DMS 273 (cell line): ENCODE measurements around the gene NIN.
A peak's percentile ranks its signal among the peaks of the same experiment; 100 is the strongest.

Experiments
- DNase-seq: peaks from one replicate; lab custom pipeline; 2025; ENCODE audit not compliant: unreplicated experiment; lab: John Stamatoyannopoulos, UW

The NIN gene

DNA sequence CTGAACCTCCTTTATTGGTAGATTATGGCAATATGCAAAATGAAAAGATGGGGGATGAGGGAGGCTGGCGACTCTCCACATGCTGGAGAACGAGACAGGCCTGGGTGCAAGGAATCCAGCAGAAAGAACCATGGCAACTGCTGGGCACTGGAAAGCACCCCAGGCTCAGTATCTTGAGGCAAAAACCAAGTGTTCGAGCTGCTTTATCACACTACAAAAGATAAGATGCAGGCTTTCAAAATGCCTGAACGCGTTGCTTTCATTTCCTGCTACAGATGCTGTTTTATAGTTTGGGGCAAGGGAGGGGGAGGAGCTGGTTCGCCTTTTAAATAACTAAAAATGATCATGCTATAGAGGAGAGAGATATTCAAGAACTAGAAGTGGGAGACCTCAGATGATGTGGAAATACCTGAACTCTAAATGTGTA, 38.9 kb downstream of the NIN start:
- no peak for DNase-seq

DNA sequence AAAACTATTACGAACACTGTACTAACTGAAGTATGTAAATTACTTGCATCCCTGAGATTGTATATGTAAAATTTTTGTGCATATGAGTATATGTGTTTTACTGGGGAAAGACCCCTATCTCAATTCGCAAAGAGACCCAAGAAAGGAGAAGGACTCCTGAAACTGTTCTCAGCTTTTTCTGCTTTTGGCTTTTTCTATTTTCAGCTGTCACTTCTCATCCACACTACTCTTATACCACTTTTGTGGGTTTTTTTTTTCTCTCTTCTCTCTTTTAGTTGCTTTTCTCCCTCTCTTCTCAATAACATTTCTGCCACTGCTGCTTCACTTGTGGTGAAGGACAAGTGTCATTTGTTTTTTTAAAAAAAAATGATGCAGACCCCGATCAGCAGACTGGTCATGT, 39.8 kb downstream of the NIN start:
- DNase-seq = no peak

DNA sequence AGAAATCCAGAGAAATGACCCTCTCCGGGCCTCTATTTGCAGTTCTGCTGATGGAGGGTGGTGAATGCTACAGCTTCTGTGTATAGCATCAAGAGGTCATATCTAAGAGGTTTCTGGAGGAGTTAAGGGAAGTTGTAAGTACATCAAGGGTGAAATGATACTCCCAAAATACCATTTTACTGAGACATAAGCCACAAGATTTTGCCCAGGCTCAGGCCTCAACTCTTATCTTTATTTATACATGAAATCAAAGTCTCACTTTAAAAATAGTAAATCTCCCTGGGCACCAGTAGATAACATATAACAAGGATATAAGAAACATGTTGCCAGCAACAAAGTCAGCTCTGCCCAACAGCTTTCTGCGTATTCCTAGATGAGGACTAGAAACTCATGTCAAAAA, 40.4 kb downstream of the NIN start:
- DNase-seq = no peak

DNA sequence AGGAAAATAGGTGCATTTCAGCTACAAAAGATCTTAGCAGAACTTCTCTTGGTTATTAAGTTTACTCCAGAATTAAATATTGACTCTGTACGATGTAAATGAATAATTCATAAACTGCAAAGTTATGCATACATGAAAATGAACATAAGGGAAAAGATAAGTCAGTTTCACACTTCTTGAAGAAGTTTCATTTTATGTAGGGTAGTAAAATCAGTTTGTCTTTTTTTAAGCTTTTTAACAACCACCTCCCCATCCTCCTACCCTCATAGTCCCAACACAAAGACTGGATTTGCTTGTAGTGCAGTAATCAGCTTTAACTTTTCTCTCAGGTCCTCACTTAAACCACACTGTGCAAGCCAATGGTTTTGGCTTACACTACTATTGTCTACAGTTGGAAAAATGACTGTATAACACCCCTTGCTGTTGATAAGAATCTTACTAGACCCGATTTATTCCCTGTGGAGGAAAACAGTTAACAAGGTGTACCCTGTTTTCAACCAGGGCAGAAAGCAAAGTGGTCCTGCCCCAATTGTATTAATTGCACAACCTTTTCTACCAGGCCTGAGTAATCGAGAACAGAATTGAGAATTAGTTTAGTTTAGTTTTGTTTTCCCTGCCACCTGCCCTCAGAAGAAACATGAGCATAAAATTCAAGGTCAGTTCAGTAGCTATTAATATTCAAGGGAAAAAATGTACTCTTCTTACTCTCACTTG, 44.1 kb downstream of the NIN start:
- no peak for DNase-seq

DNA sequence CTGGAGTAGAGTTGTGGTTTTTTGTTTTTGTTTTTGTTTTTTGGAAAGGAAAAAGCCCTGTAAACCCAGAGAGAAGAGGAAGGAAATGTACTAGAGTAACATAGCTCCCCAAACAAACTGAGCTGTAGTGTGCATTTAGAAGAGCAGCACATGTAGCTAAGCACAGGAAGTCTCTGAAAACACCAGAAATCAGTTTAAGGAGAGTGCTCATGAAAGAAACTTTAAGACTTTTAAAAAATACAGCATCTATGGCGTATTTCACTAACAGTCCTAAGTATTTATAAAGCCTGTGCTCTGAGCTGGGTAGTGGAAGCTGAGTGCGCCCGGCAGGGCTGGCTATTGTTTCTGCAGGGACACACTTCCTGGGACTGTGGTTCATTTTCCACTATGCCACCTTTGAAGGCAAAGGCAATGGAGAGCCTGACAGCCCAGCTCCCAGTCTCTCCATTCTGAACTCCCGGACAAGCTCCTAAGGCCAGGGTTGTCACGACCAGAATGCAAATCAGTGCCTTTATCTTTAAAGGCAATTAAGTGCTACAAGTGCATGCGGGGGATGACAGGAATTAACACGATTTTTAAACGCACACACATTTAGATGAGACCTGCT, 45.4 kb downstream of the NIN start:
- no peak for DNase-seq

DNA sequence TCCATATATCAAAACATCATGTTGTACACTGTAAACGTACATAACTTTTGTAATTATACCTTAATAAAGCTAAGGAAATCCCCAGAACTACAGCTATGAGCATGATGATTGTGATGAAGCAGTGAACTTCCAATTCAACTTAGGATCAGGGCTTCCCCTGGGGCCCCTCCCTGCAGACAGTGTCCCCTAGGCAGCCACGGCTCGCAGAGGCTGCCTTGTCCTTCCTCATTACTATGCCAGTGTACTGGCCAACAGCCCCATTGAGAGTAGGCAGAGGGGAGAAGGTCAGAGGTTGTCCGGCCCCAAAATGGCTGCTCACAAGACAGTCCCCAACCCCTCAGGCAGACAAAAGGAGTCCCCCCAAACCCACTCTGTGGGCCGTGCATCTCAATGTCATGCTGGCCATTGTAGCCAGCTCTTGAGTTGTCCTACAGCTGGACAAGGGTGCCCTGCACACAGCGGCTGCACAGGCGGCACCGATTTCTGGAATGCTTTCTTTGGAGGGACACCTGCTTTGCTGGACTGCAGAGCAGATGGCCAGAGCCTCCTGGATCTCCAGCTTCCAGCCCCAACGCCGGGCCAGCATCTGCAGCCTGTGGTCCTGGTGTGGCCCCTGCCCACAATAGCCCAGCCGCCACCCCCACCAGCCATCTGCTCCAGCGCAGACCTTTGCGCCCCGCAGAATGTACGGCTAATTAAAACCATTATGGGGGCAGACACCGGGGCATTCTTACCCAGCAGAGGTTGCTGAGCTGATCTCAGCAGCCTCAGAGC, 46.1 kb downstream of the NIN start:
- DNase-seq = peak; percentile 21

DNA sequence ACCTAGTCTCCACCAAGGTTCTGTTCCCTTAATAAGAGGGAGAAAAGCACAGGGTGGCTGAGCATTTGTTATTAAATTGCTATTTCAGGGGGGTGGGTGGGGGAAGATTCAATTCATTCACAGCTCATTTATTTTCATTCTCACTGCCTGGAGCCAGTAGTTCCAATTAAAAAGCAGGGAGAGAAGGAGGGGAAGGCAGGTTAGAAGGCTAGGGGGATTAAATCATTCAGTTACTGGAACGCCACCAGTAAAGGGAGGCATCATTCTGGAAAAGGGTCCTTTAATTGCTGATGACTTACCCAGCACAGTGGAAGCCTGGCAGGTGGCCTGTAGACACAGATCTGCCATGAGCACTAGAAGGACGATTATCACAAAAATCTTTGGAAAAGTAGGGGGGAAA, 47.4 kb downstream of the NIN start:
- no peak for DNase-seq

DNA sequence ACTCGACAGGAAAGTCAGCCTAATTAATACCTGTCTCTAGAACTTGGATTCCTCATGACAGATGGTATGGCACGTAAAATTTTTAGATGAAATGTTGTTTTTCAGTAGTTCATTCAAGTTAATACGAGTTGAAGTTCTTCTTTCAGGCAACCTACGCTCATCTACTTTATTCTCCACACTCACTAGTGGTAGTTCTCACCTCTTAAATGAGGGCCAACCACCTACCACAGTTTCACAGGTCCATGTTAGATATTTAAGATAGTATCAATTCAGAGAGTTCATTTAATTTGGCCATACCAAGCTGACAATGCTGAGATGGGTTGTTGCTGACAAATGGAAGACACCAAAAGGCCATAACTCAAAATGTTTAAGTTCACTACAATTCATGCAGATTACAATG, 50.6 kb downstream of the NIN start:
- DNase-seq = no peak

DNA sequence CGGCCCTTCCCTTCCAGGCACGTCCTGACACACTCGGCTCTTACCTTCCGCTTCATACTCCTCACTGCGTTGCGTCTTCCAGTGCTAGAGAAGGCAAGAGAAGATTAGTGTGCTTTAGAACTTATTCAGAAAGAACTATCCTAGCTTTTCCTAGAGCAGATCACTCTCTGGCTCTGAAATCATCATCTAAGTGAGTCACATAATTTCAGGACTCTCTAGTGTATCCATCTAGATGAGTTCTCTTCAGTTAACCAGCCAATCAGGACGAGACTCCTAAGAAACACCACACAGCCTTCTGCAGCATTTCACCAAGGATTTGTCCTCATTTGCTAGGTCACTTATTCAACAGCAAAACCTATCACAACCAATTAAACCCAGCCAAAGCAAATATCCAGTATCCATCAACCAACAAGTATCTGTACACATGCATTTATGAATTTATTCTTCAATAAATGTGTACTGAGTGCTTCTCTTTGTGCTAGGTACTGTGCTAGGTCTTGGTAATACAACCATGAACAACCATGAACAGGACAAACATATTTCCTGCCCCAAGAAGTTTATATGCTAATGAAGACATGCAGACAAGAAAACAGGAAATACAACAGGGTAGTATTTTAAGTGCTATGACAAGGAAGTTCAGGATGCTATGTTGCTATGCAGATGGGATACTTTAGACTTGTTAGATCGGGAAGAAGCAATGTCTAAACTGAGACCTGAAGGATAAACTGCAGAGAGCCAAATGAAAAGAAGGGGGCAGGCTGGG, 52.1 kb downstream of the NIN start:
- no peak for DNase-seq

DNA sequence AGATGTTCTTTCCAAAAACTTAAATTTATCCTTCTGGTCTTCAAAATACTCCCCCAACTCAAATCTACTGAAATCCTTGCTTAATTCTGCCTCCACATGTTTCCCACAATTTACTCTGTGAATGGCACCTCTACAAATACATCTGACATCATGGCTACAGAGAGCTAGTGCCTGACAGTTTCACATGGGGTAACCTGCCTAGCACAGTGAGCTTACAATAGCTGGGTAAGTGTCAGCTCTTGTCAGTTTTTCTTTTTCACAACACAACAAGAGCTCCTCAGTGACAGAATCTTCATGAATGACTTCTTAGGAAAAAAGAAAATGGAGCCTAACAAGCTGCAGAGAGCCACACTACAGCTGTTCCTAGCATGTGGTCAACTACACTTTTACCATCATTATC, 54.4 kb downstream of the NIN start:
- no peak for DNase-seq

DNA sequence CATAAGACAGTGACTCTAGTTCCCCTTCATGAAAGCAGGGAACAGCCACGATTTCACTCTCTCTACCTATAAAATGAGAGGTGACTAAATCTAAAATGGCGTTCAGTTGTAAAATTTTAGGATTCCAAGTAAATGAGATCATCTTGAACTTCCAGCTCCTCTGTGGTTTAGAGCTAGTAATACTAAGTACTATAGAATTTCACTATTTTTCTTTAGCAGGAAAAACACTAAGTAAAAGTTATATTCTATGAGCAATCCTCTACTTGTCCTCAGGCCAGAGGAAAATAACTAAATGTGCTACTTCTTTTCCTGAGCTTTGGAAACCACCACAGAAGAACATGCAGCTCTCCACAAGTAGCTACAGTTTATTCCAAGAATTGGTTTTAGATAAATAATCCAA, 55.6 kb downstream of the NIN start:
- DNase-seq = no peak

DNA sequence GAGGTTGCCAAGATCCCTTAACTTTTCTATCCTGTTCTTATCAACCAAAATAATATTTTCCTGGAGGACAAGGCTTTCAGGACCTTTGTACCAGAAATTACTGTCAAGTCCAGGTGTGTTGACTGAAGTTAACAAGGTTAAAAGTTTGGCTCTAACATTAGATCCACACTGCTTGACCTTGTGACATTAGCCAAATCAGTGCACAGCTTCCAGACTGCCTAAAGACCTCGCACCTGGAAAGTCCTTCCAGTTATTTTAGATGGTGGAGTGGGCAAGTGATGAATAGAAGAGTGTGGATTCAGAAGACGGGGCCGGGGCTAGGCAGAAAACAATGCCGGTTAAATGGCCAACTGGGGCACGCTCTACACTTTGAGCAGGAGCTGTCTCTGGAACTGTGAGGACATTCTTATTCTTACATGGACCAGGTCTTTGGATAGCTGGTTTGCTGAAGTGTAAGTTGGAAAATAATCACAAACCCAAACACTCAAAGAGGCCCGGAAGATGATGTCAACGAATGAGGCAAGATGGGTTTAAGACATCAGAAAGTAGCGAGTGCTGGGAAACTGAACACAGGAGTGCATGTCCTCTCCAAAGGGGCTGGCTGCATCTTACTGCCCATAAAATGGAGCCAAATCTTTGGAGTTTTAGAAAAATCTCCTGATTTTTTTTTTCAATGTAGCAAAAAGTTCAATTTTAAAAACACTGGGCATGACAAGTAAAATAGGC, 56.3 kb downstream of the NIN start:
- DNase-seq = no peak

DNA sequence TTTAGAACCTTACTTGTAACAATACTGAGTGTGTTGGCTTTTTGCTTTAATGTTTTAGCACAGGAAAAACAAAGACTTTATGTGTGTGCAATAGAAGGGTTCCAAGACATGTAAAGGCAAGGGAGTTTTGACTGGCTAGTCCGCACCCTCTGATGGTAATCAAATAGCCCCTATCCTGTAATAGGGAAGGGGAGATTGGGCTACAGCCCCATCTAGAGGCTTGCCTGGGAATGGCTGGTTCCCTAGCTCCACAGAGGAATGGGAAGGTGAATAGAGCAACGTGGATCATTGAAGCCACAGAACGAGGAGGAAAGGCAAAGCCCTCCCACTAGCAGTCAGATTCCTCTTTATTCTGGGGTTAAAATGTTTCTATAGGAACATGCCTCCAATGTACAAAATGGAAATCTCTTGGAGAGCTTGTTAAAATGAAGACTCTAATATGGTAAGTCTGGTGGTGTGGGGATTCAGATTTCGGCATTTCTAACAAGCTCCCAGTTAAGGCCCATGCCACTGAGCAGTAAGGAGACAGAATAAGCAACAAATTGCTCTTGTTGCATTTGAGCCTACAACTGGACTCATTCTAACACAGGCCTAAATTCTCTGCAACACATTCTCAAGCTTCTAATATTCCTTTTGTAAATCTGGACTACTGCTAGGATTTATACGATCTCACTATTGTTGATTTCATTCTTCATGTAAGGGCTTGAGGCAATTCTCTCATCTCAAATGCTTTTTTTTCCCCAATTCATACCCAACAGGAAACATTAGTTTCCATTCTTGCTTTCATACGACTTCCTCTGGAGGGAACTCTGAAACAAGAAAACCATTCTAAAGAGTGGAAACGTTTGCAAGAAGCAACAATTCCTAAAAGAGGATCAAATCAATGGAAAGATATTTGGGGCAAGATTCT, 57.1 kb downstream of the NIN start:
- DNase-seq = peak; percentile 79

DNA sequence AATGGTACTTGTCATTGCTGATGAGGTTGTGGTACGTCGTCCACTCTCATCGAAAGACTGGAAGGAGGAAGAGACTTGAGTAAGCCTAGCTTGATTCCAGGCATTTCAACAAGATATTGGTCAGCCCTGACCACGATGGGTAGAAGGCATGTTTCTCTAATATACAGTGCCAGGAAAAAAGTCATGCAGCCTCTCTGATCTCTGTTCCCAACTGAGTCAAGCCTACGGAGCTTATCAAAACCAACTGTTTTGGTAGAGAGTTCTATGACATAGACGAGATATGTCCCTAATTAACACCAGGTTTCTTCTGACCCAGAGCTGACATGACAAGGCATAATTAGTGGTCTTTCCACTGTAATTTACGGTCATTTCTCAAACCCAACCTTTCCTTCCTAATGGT, 58.5 kb downstream of the NIN start:
- no peak for DNase-seq

DNA sequence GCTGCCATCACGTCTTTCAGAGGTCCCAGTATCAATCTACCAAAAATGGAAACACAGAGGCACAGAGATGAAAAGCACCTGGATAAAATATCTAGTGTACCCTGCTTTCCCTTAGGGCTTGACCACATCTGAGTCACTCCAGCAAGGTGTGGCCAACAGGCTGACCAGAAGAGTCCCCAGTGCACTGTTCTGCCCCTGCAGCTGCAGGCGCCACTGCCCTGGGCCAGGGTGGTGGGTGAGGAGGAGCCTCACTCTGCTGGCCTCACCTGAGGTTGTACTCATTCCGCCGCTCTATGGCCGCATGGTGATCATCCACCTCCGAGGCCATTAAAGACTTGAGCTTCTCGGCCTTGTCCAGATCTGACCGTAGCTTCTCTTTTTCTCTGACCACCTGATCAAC, 60.4 kb downstream of the NIN start:
- no peak for DNase-seq

DNA sequence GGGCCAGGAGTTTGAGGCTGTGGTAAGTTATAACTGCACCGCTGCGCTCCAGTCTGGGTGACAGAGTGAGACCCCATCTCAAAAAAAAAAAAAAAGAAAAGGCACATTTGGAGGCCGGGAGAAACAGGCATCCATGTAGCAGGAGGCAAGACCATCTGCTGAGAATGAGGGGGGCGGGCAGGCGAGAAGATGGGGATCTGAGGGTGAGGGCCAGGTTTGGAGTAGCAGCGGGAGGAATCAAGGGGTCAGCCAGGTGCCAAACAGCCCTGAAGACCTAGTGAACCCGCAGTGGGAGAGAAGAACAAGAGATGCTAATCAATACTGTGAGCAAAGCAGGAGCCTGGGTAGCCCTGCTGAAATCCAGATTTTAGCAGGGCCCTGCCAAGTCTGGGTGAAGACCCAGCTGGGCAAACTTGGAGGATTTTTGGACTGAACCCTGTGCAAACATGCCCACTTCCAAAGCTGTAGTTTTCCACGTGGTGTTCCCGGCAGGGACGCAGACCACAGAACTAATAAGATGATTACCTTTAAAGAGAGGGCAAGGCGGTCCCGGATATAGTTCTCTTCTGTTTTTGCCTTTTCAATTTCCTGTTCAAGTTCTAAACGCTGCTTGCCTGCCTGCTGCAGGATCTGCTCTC, 61.0 kb downstream of the NIN start:
- DNase-seq = peak; percentile 55

DNA sequence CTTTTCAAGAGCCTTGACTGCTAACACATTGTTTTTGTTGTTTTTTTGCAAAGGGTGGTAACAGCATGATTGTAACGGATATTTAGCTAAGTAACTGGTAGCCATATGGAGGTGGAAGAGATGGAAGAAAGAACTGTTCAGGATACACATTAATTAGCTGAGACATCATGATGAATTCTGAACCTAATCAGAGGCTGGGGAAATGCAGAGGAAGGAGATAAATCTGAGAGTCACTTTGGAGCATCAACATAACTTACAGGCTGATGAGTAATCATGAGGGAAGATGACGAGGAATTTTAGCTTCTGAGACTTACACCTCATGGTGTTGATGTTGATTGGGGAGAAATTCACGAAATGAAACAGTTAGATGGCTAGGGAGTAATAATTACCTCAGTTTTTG, 62.3 kb downstream of the NIN start:
- DNase-seq = peak; percentile 44

DNA sequence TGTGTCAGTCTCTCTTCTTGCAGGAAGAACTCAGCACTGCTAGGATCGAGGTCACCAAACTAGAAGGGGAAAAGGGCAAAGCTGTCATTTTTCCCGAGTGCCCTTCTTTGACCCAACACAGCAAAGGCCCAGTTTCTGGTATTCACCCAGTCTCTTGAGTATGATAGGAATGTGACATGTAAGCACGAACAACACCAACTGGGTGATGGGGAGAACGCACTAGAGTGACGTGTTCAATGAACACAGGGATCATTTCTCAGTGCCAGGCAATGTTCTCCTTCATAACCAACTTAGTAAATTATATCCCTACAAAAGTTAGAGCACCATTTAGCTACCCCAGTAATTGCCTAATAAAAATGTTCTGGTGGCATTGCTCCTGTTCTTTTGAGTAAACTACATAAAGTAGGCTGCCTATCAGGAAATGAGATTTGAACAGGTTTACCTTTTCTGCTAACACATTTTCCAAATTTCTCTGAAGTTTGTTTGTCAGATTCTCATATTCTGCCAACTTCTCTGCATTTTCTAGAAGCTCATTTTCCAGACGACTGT, 64.5 kb downstream of the NIN start:
- DNase-seq = no peak

DNA sequence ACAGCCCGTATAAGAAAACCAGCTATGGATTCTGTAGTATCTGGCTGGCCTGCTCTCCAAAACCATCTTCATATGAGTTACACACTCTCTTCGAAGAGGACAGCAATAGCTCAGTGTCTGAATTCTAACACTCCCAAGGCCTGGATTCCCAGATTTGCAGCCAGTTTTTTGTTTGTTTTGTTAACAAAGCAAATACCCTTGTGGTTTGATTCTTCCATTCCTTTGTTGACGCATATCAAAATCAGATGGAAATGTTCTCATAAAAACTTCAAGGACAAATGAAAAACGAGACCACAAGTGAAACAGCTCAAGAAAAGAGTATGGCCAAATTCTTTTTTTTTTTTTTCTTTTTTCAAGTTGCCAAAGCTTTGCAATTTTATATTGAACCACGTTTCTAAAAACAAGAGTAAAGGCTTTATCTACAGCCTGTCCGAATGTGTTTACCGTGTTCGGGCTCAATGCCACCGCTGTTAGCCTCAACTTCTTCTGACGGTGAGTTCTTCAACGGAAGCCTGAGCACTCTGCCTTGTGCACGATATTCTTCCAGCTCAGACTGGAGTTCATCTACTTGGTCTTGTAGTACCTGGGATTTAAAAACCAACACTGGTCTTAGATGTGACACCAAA, 67.5 kb downstream of the NIN start:
- no peak for DNase-seq
